ENCODE data around the gene ELMO2.

ELMO2 gene

GRCh38 chr20:46327557-46327956 is 78.9 kb downstream of the ELMO2 start:
- H3K27me3 ChIP-seq (ENCODE audit: insufficient read depth, low read depth), result peaks cover 44% of the 10 kb centered on the region
- H3K79me2 ChIP-seq (ENCODE audit: insufficient read depth, low read depth), result no peaks in the 10 kb centered on the region
- no peaks in the 10 kb centered on the region for H4K20me1 ChIP-seq (ENCODE audit: insufficient read depth)
- H3K4me2 ChIP-seq, result no peak overlapping the region
- no peaks in the 10 kb centered on the region for H3K36me3 ChIP-seq (ENCODE audit: insufficient read depth)
- no peak overlapping the region for H3K27ac ChIP-seq
- TF ChIP-seq, protein P1, sequence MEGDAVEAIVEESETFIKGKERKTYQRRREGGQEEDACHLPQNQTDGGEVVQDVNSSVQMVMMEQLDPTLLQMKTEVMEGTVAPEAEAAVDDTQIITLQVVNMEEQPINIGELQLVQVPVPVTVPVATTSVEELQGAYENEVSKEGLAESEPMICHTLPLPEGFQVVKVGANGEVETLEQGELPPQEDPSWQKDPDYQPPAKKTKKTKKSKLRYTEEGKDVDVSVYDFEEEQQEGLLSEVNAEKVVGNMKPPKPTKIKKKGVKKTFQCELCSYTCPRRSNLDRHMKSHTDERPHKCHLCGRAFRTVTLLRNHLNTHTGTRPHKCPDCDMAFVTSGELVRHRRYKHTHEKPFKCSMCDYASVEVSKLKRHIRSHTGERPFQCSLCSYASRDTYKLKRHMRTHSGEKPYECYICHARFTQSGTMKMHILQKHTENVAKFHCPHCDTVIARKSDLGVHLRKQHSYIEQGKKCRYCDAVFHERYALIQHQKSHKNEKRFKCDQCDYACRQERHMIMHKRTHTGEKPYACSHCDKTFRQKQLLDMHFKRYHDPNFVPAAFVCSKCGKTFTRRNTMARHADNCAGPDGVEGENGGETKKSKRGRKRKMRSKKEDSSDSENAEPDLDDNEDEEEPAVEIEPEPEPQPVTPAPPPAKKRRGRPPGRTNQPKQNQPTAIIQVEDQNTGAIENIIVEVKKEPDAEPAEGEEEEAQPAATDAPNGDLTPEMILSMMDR (conservative IDR thresholded peaks at IDR 0.05; ENCODE audit: low read depth, low read length), result no peak
- no peak overlapping the region for H3K4me3 ChIP-seq (IDR thresholded peaks at IDR 0.05; ENCODE audit: insufficient read depth, low read depth, low read length)
- H3K9ac ChIP-seq, result no peak overlapping the region
- no peak overlapping the region for H2AFZ ChIP-seq (ENCODE audit: low read depth)
- peaks cover 3% of the 10 kb centered on the region for H3K4me1 ChIP-seq (ENCODE audit: low read depth, poor library complexity, severe bottlenecking)

DNA sequence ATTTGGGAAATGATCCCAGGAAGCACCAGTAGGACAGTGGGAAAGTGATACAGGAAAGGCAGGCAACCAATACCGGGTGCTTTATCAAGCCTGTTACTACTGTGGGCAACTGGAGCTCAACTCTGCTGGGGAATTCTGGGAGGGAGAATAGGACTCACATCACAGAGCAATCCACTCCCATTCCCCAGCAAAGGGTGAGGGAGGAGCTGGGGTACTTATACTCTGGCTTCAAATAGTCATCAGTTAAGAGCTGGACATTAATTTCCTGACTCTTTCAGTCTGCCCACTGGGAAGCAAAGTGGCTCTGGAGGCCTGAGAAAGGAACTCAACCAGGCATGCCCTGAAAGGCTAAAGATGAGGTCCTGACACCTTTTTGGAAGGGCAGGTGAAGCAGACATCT is 80.6 kb downstream of the ELMO2 start:
- H4K20me1 ChIP-seq (ENCODE audit: insufficient read depth), result no peaks in the 10 kb centered on the region
- no peak overlapping the region for H3K27ac ChIP-seq
- H3K36me3 ChIP-seq (ENCODE audit: insufficient read depth), result no peaks in the 10 kb centered on the region
- H3K27me3 ChIP-seq (ENCODE audit: insufficient read depth, low read depth), result peaks cover 60% of the 10 kb centered on the region
- TF ChIP-seq, protein P1 (conservative IDR thresholded peaks at IDR 0.05; ENCODE audit: low read depth, low read length), result no peak
- no peaks in the 10 kb centered on the region for H3K79me2 ChIP-seq (ENCODE audit: insufficient read depth, low read depth)
- no peak overlapping the region for H2AFZ ChIP-seq (ENCODE audit: low read depth)
- no peak overlapping the region for H3K9ac ChIP-seq
- peaks cover 3% of the 10 kb centered on the region for H3K4me1 ChIP-seq (ENCODE audit: low read depth, poor library complexity, severe bottlenecking)
- no peak overlapping the region for H3K4me3 ChIP-seq (IDR thresholded peaks at IDR 0.05; ENCODE audit: insufficient read depth, low read depth, low read length)
- H3K4me2 ChIP-seq, result no peak overlapping the region

- Histone ChIP-seq H3K9ac (no peak overlapping the region), H3K79me2 (ENCODE audit: insufficient read depth, low read depth) (no peaks in the 10 kb centered on the region), H3K27ac (no peak overlapping the region), H3K4me3 (IDR thresholded peaks at IDR 0.05; ENCODE audit: insufficient read depth, low read depth, low read length) (no peak overlapping the region), H3K4me2 (no peak overlapping the region), H3K4me1 (ENCODE audit: low read depth, poor library complexity, severe bottlenecking) (peaks cover 1% of the 10 kb centered on the region), H4K20me1 (ENCODE audit: insufficient read depth) (no peaks in the 10 kb centered on the region), H3K36me3 (ENCODE audit: insufficient read depth) (no peaks in the 10 kb centered on the region), H3K27me3 (ENCODE audit: insufficient read depth, low read depth) (peaks cover 67% of the 10 kb centered on the region), H2AFZ (ENCODE audit: low read depth) (no peak overlapping the region)
- TF ChIP-seq, protein P1 (conservative IDR thresholded peaks at IDR 0.05; ENCODE audit: low read depth, low read length), result no peak; the same call in 1 of the 2 replicates
Measured at GRCh38 chr20:46324960-46325703, 81.3 kb downstream of the ELMO2 start.

GRCh38 chr20:46324379-46324778 is 82.0 kb downstream of the ELMO2 start:
- Histone ChIP-seq H3K4me3 (IDR thresholded peaks at IDR 0.05; ENCODE audit: insufficient read depth, low read depth, low read length) (no peak overlapping the region), H3K4me1 (ENCODE audit: low read depth, poor library complexity, severe bottlenecking) (no peaks in the 10 kb centered on the region), H3K36me3 (ENCODE audit: insufficient read depth) (no peaks in the 10 kb centered on the region), H2AFZ (ENCODE audit: low read depth) (no peak overlapping the region), H3K9ac (no peak overlapping the region), H3K4me2 (no peak overlapping the region), H4K20me1 (ENCODE audit: insufficient read depth) (no peaks in the 10 kb centered on the region), H3K79me2 (ENCODE audit: insufficient read depth, low read depth) (no peaks in the 10 kb centered on the region), H3K27ac (no peak overlapping the region), H3K27me3 (ENCODE audit: insufficient read depth, low read depth) (peaks cover 73% of the 10 kb centered on the region)
- TF ChIP-seq, protein P1 (conservative IDR thresholded peaks at IDR 0.05; ENCODE audit: low read depth, low read length), result no peak

All from KMS-11 (cell line).